Measurements from ENCODE around the gene PIGK. TPM values are rescaled to one million over a fixed set of nuclear protein-coding genes. Genes with fewer than 3 reads are reported as not detected.

Gene PIGK
- total and polyA plus RNA-seq, 4 donors, result 7.9 to 30.2 (median 17.9) TPM

GRCh38 chr1:77068013-77068412 lies 151.2 kb downstream of the PIGK start:
- Histone ChIP-seq H3K9ac (ENCODE audit: insufficient read depth in 1 of 2, low read length in 2 of 2) (no peak overlapping the region), H3K36me3 (ENCODE audit: control insufficient read depth in 4 of 4, insufficient read depth in 4 of 4, low read length in 4 of 4) (no peaks in the 10 kb centered on the region), H3K4me1 (ENCODE audit: control insufficient read depth in 5 of 5, insufficient read depth in 5 of 5, low read length in 5 of 5) (no peaks in the 10 kb centered on the region), H3K27ac (ENCODE audit: low read depth in 1 of 2, low read length in 1 of 2) (no peak overlapping the region), H3K27me3 (ENCODE audit: control insufficient read depth in 3 of 3, insufficient read depth in 3 of 3, low read length in 2 of 3) (no peaks in the 10 kb centered on the region), H3K9me3 (ENCODE audit: control insufficient read depth in 4 of 4, insufficient read depth in 3 of 4, low read length in 3 of 4) (no peaks in the 10 kb centered on the region), H3K4me3 (no peak overlapping the region)
- no peak for TF ChIP-seq CTCF (IDR thresholded peaks at IDR 0.05; ENCODE audit: control extremely low read depth, extremely low read depth)
- WGBS, 2 donors, result 93 to 95% methylated on average over 2 of the region's 2 CpGs
- DNase-seq (no peak), ATAC-seq (ENCODE audit: insufficient read depth, low FRiP score) (no peak)

GRCh38 chr1:77065693-77066342 lies 153.4 kb downstream of the PIGK start:
- Histone ChIP-seq H3K36me3 (ENCODE audit: control insufficient read depth in 4 of 4, insufficient read depth in 4 of 4, low read length in 4 of 4) (no peaks in the 10 kb centered on the region), H3K27me3 (ENCODE audit: control insufficient read depth in 3 of 3, insufficient read depth in 3 of 3, low read length in 2 of 3) (no peaks in the 10 kb centered on the region), H3K27ac (ENCODE audit: low read depth in 1 of 2, low read length in 1 of 2) (no peak overlapping the region), H3K4me3 (no peak overlapping the region), H3K9me3 (ENCODE audit: control insufficient read depth in 4 of 4, insufficient read depth in 3 of 4, low read length in 3 of 4) (no peaks in the 10 kb centered on the region), H3K9ac (ENCODE audit: insufficient read depth in 1 of 2, low read length in 2 of 2) (no peak overlapping the region), H3K4me1 (ENCODE audit: control insufficient read depth in 5 of 5, insufficient read depth in 5 of 5, low read length in 5 of 5) (no peaks in the 10 kb centered on the region)
- no peak for TF ChIP-seq CTCF (IDR thresholded peaks at IDR 0.05; ENCODE audit: control extremely low read depth, extremely low read depth)
- WGBS, 2 donors, result 80 to 85% methylated on average over 7 of the region's 7 CpGs
- ATAC-seq (ENCODE audit: insufficient read depth, low FRiP score) (no peak), DNase-seq (no peak)

- Histone ChIP-seq H3K27ac (ENCODE audit: low read depth in 1 of 2, low read length in 1 of 2) (no peak overlapping the region), H3K9ac (ENCODE audit: insufficient read depth in 1 of 2, low read length in 2 of 2) (no peak overlapping the region), H3K4me1 (ENCODE audit: control insufficient read depth in 5 of 5, insufficient read depth in 5 of 5, low read length in 5 of 5) (no peaks in the 10 kb centered on the region), H3K36me3 (ENCODE audit: control insufficient read depth in 4 of 4, insufficient read depth in 4 of 4, low read length in 4 of 4) (no peaks in the 10 kb centered on the region), H3K27me3 (ENCODE audit: control insufficient read depth in 3 of 3, insufficient read depth in 3 of 3, low read length in 2 of 3) (no peaks in the 10 kb centered on the region), H3K9me3 (ENCODE audit: control insufficient read depth in 4 of 4, insufficient read depth in 3 of 4, low read length in 3 of 4) (no peaks in the 10 kb centered on the region), H3K4me3 (no peak overlapping the region)
- no peak for DNase-seq
- ATAC-seq (ENCODE audit: insufficient read depth, low FRiP score), result no peak
- no peak for TF ChIP-seq CTCF (IDR thresholded peaks at IDR 0.05; ENCODE audit: control extremely low read depth, extremely low read depth)
- WGBS, 2 donors, result 78 to 86% methylated on average over 2 of the region's 2 CpGs
Measured at GRCh38 chr1:77064246-77064645, 155.0 kb downstream of the PIGK start.

- TF ChIP-seq CTCF (IDR thresholded peaks at IDR 0.05; ENCODE audit: control extremely low read depth, extremely low read depth), result no peak
- Histone ChIP-seq H3K9me3 (ENCODE audit: control insufficient read depth in 4 of 4, insufficient read depth in 3 of 4, low read length in 3 of 4) (no peaks in the 10 kb centered on the region), H3K9ac (ENCODE audit: insufficient read depth in 1 of 2, low read length in 2 of 2) (no peak overlapping the region), H3K27me3 (ENCODE audit: control insufficient read depth in 3 of 3, insufficient read depth in 3 of 3, low read length in 2 of 3) (no peaks in the 10 kb centered on the region), H3K4me1 (ENCODE audit: control insufficient read depth in 5 of 5, insufficient read depth in 5 of 5, low read length in 5 of 5) (no peaks in the 10 kb centered on the region), H3K4me3 (no peak overlapping the region), H3K27ac (ENCODE audit: low read depth in 1 of 2, low read length in 1 of 2) (no peak overlapping the region), H3K36me3 (ENCODE audit: control insufficient read depth in 4 of 4, insufficient read depth in 4 of 4, low read length in 4 of 4) (no peaks in the 10 kb centered on the region)
- DNase-seq (no peak), ATAC-seq (ENCODE audit: insufficient read depth, low FRiP score) (no peak)
- WGBS, 2 donors, result 60 to 62% methylated on average over 4 of the region's 4 CpGs
Measured at GRCh38 chr1:77063118-77063517, 156.1 kb downstream of the PIGK start.

All from lung (tissue), 12 donors.